ENCODE results near the gene COQ4.

COQ4 gene

GRCh38 chr9:128340691-128341434 is 18.2 kb downstream of the COQ4 start:
- no peak for DNase-seq (ENCODE audit: low read depth in 3 of 3, low spot score in 1 of 3)

GRCh38 chr9:128341435-128341849 is 18.8 kb downstream of the COQ4 start:
- peak; percentile 20 to 49 (median 26) for DNase-seq (ENCODE audit: low read depth in 3 of 3, low spot score in 1 of 3)

GRCh38 chr9:128342971-128343680 is 20.5 kb downstream of the COQ4 start:
- DNase-seq (ENCODE audit: low read depth in 3 of 3, low spot score in 1 of 3), result no peak

GRCh38 chr9:128343855-128344254 is 21.2 kb downstream of the COQ4 start:
- DNase-seq (ENCODE audit: low read depth in 3 of 3, low spot score in 1 of 3), result no peak

GRCh38 chr9:128344931-128345605 is 22.4 kb downstream of the COQ4 start:
- no peak for DNase-seq (ENCODE audit: low read depth in 3 of 3, low spot score in 1 of 3)

GRCh38 chr9:128349125-128349524 is 26.5 kb downstream of the COQ4 start:
- no peak for DNase-seq (ENCODE audit: low read depth in 3 of 3, low spot score in 1 of 3)

GRCh38 chr9:128349772-128350171 is 27.1 kb downstream of the COQ4 start:
- no peak for DNase-seq (ENCODE audit: low read depth in 3 of 3, low spot score in 1 of 3)

- DNase-seq (ENCODE audit: low read depth in 3 of 3, low spot score in 1 of 3), result no peak
These were observed 32.8 kb downstream of the COQ4 start for GRCh38 chr9:128355451-128355850.

- DNase-seq (ENCODE audit: low read depth in 3 of 3, low spot score in 1 of 3), result no peak
These were observed 35.5 kb downstream of the COQ4 start for GRCh38 chr9:128358090-128358489.

GRCh38 chr9:128358861-128359260 is 36.2 kb downstream of the COQ4 start:
- DNase-seq (ENCODE audit: low read depth in 3 of 3, low spot score in 1 of 3), result no peak

- no peak for DNase-seq (ENCODE audit: low read depth in 3 of 3, low spot score in 1 of 3)
These were observed 38.2 kb downstream of the COQ4 start for GRCh38 chr9:128360826-128361225.

- no peak for DNase-seq (ENCODE audit: low read depth in 3 of 3, low spot score in 1 of 3)
These were observed 38.8 kb downstream of the COQ4 start for GRCh38 chr9:128361296-128361985.

GRCh38 chr9:128361986-128362646 is 39.5 kb downstream of the COQ4 start:
- peak; percentile 30 to 45 (median 41) for DNase-seq (ENCODE audit: low read depth in 3 of 3, low spot score in 1 of 3)

- DNase-seq (ENCODE audit: low read depth in 3 of 3, low spot score in 1 of 3), result no peak
These were observed 40.1 kb downstream of the COQ4 start for GRCh38 chr9:128362774-128363173.

- DNase-seq (ENCODE audit: low read depth in 3 of 3, low spot score in 1 of 3), result no peak
These were observed 42.9 kb downstream of the COQ4 start for GRCh38 chr9:128365525-128365924.

GRCh38 chr9:128369024-128369706 is 46.5 kb downstream of the COQ4 start:
- DNase-seq (ENCODE audit: low read depth in 3 of 3, low spot score in 1 of 3), result no peak

- DNase-seq (ENCODE audit: low read depth in 3 of 3, low spot score in 1 of 3), result no peak
These were observed 47.7 kb downstream of the COQ4 start for GRCh38 chr9:128370367-128370751.

GRCh38 chr9:128370752-128371629 is 48.4 kb downstream of the COQ4 start, which contains the start of gene URM1:
TSS of gene URM1 (plus strand) at chr9:128371374. CDS start at chr9:128371381, 7 bp downstream.
- DNase-seq (ENCODE audit: low read depth in 3 of 3, low spot score in 1 of 3), result peak; percentile 83 to 93 (median 90)

GRCh38 chr9:128371630-128372117 is 49.0 kb downstream of the COQ4 start:
- DNase-seq (ENCODE audit: low read depth in 3 of 3, low spot score in 1 of 3), result no peak
